HG02870 (cell line): ENCODE measurements around the gene FAF2.

ENCODE experiments used
- ATAC-seq: cut with Tn5 transposase; IDR thresholded peaks from one replicate; pipeline ENCODE4 v1.9.1; 2021; ENCODE audit warnings: mild to moderate bottlenecking, moderate library complexity; ENCODE audit not compliant: unreplicated experiment

Gene FAF2

GRCh38 chr5:176500511-176500910, 52.3 kb downstream of the FAF2 start:
- no peak for ATAC-seq

- no peak for ATAC-seq
Observed at GRCh38 chr5:176501333-176501732, 53.1 kb downstream of the FAF2 start.

DNA sequence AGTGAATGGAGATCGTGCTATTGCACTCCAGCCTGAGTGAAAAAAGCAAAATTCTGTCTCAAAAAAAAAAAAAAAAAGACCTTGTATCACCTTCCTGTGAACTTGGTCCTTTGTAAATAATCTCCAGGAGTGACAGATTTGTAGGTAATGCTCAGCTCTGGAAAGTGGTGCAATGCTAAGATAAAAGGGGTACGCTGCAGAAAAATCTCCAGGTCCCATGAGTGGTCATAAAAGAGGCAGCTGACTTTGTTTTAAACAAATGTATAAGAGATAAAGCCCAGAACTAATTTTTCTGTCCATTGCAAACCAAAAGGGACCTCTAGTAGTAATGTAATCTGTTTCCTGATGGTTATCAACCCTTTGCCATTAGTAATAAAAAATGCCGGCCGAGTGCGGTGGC, 55.3 kb downstream of the FAF2 start:
- ATAC-seq = no peak

DNA sequence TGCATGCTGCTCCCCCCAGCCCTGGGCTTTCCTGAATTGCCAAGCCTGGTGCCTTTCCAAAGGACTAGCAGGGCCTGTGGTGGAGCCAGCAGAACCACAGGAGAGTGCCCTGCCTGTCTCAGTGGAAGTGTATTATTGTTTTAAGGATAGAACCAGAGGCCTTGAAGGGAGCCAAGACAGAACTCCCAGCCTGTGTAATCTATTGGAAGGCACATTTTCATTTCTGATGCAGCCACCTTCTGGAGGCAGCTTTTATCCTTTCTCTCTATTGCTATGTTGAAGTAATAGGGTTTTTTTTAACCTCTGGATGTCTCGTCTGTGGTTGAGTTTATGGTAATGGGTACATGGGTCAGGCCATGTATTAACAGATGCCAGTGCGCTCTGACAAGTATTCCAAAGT, 59.7 kb downstream of the FAF2 start:
- no peak for ATAC-seq

DNA sequence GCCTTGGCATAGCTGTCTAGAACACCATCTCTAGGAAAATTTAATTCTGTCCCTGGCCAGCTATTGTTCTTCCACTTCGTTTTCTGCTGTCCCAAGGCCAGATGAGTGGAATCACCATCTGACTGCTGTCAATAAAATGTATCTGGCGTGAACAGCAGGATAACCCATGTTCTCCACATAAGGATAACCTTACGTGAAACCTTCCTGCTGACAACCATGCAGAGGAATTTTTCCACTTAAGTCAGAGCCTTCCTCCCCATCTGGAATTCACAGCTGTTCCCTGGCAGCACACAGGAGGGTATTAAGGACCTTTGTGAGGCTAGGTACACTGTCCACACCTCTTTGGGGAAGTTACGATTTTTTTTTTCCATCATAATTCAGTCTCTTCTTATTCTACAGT, 60.4 kb downstream of the FAF2 start:
- ATAC-seq = no peak

DNA sequence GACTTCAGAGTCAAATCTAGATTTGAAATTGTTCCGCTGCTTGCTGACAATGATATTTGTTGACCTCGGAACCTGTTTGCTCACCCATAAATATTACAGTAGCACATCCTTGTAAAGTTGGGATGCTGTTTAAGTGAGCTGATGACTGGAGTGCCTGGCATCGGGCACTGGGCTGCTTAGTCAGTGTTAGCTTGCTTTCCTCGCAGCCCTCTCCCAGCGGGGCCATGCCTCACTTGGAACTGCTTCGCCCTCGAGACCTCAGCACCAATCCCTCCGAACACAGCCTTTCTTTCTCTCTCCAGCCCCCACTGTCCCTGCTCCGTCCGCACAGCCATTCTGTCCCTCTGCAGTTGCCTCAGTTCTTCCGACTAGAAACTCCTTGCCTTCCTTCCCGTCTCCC, 65.6 kb downstream of the FAF2 start:
- ATAC-seq = no peak

DNA sequence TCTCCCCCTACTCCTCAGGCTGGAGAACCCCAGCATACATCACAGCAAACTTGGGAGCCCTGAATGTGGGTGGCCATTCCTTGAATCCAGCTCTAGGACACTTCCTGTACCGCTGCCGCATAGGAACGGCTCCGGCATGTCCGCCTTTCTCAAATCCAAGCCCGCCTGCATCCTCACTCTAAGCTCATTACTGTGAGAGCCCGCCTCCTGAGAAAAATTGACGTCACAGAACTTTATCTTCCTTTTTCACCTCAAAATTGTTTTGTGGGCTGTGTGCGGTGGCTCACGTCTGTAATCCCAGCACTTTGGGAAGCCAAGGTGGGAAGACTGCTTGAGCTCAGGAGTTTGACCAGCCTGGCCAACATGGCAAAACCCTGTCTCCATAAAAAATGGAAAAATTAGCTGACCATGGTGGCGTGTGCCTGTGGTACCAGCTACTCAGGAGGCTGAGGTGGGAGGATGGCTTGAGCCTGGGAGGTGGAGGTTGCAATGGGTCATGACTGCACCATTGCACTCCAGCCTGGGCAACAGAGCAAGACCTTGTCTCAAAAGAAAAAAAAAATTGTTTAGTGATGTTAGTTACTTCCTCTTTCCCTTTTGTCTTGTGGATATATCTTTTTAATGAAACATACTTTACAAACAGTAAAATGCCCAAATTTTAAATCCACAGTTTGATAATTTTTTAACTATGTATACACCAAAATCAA, 66.2 kb downstream of the FAF2 start:
- no peak for ATAC-seq

DNA sequence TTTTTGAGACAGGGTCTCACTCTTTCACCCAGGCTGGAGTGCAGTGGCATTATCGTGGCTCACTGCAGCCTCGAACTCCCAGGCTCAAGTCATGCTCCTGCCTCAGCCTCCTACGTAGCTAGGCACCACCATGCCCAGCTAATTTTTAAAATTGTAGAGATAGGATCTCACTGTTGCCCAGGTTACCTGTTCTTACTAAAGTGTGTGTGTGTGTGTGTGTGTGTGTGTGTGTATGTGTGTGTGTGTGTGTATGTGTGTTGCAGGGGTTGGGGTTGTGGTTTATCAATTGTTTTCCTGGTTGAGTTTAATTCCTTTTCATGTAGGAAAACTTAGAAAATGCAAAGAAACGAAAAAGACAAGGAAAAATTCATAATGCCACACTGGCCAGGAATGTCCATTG, 67.2 kb downstream of the FAF2 start:
- no peak for ATAC-seq

GRCh38 chr5:176517053-176517661, 69.0 kb downstream of the FAF2 start:
- no peak for ATAC-seq

DNA sequence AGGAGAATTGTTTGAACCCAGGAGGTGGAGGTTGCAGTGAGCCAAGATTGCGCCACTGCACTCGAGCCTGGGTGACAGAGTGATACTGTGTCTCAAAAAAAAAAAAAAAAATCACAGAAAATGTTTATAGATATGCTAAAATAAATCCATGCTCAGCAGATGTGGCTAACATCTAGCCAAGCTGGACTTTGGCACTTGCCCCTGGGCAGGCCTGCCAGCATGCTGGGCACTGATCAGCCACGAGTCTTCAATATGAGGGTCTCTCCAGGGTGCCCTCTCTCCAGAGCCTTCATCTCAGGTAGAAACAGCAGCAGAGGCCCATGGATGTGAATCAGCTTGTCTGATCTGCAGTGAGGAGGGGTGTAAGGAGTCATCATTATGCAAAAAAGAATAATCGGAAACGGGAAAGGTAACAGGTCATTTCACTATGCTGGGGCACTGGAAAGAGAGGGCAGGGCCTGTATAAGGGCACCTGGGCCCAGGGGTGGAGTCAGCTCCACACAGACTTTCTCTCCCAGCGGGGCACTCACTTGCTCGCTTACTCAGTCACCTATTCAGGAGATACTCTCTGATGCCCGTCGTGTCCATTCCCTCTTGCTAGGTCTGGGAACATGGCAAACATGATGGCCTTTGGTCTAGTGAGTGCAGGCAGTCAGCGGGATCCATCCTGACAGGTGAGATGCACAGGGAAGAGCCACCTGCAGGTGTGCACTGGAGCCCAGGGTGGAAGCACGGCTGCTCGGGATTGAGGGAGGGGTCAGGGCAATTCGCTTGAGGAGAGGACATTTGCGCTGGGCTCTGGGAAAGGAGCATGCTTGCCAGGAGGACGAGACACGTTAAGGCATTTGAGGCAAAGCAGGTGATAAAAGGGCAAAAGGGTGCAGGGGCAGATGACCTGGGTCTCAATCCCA, 71.9 kb downstream of the FAF2 start:
- no peak for ATAC-seq

DNA sequence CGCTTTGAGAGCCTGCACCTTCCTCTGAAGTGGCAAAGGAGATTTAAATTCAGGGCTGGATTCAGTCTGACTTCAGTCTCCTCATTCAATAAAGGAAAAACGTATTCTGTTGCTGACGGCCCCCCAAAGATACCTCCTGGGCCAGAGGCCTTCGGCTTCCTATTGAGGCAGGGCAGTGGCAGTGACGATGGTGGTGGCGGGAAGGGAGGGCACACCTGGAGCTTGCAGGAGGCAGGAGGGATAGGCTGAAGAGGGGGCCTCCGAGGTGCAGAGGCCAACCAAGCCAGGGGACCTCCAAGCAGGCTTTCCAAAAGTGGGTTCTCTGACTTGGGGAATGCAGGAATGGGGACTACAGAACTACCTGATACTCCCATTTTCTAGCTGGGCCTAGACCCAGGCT, 73.1 kb downstream of the FAF2 start:
- no peak for ATAC-seq

- no peak for ATAC-seq
Observed at GRCh38 chr5:176521699-176522263, 73.6 kb downstream of the FAF2 start.

- ATAC-seq = no peak
Observed at GRCh38 chr5:176524138-176524537, 76.0 kb downstream of the FAF2 start.

- ATAC-seq = no peak
Observed at GRCh38 chr5:176524987-176525386, 76.8 kb downstream of the FAF2 start.

- ATAC-seq = no peak
Observed at GRCh38 chr5:176525677-176526076, 77.5 kb downstream of the FAF2 start.

- ATAC-seq = no peak
Observed at GRCh38 chr5:176526462-176526861, 78.3 kb downstream of the FAF2 start.

DNA sequence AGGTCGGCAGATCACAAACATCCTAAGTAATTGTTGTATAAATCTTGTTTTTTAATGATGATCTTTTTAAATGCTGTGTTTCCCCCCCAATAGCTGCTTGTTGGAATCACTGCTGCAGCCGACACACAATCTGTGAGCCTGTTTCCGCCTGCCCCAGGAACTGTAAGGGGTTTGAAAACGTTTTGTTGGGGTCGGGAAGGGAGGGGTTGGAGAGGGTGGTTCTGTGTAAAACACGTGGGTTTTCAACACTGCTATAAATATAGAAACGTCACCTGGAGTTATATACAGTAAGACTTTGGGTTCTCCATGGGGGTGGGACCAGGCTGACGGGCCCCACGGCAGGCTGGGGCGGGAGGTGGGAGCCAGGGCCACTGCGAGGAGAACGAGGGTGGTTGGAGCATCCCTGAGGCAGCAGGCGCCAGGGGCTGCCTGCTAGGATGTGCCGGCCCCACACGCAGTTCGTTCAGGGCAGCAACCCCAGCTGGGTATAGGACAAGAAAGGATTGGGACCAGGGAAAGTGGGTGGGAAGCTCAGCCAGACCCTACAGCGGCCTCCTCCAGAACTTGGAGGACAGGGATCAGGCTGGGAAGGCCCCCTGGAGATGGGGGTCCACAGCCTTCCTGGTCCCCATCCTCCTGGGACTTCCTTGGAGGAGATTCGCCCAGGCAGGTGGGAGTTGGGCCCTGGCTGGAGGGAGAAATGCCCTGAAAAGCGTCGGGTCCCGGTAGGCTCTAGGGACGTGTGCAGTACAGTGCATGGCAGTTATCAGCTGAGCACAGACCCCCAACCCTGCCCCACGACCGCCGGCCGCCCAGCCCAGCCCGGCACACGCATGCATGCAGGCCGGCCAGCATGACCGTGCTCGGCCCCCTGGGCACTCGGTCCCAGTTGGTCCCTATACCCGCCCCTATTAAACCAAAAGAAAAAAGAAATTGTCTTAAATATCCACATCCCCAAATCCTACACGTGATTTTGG, 79.3 kb downstream of the FAF2 start:
- no peak for ATAC-seq

DNA sequence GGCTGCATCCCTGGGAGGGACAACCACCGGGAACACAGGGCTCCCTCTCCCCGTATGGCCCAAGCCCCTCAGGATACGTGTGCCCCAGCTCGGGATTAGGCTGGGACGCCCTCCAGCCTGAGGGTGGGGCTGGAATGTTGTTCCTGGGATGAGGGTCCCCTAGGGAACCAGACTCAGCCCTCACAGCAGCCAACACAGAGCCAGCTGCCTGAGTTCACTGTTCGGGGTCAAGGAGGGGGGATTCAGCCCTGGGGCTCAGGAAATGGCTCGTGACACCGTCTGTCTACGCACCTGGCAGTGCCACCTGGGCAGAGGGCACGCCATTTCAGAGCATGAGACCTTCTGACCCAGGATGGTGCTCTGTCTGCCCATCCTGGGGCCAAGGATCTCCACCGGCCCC, 80.1 kb downstream of the FAF2 start:
- no peak for ATAC-seq

DNA sequence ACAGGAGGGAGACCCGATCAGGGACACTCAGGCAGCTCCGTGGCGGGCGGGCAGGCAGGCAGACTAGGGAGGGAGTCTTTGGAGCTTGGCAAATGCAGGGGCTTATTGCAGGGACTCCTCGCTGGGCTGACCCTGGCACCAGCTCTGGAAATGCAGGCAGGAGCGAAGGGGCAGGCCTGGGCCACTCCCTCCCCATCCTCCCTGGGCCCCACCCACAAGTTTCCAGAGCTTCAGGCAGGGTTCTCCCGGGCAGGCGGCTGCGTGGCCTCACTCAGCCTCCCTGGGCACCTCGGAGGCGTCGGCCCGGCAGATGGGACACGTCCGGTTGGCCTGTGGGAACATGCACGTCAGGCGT, 80.6 kb downstream of the FAF2 start:
- ATAC-seq = no peak

- no peak for ATAC-seq
Observed at GRCh38 chr5:176529116-176529740, 81.0 kb downstream of the FAF2 start.
